Mesothelial cell of epicardium (in vitro differentiated cells): Measurements from ENCODE around the gene NFAT5. TPM values are rescaled to one million over a fixed set of nuclear protein-coding genes. Genes with fewer than 3 reads are reported as not detected.

ENCODE experiments used
- DNase-seq, 2 experiments: peaks; one replicate each; pipeline ENCODE4 v3.0.0; 2021; ENCODE audit warnings: low spot score in 2 of 2; ENCODE audit not compliant: unreplicated experiment in 2 of 2
- H3K27ac Mint-ChIP-seq: 2 replicates; pipeline ENCODE4 v1.8.0; 2021; ENCODE audit warnings: mixed read lengths
- H3K27me3 Mint-ChIP-seq: 2 replicates; pipeline ENCODE4 v1.8.0; 2021; ENCODE audit warnings: low read depth, mixed read lengths
- H3K36me3 Mint-ChIP-seq: 2 replicates; pipeline ENCODE4 v1.8.0; 2021; ENCODE audit warnings: mixed read lengths
- H3K4me1 Mint-ChIP-seq: 2 replicates; pipeline ENCODE4 v1.8.0; 2021; ENCODE audit warnings: mixed read lengths
- H3K4me3 Mint-ChIP-seq: 2 replicates; pipeline ENCODE4 v1.8.0; 2021; ENCODE audit warnings: mild to moderate bottlenecking, moderate library complexity, mixed read lengths
- H3K9me3 Mint-ChIP-seq: 2 replicates; pipeline ENCODE4 v1.8.0; 2021; ENCODE audit warnings: mixed read lengths
- CTCF ChIP-seq: fragments of 200-600 bp; sonication (generic); IDR thresholded peaks from one replicate; pipeline ENCODE4 v1.5.0; 2021; ENCODE audit warnings: antibody characterized with exemption; ENCODE audit not compliant: unreplicated experiment
- total RNA-seq: library from RNA; stranded (reverse); gene quantifications from 3 replicates; pipeline ENCODE4 v1.2.1, GENCODE V29; 2021

NFAT5 gene
- total RNA-seq, 1 donor from 2014 or later: 92.5 TPM

DNA sequence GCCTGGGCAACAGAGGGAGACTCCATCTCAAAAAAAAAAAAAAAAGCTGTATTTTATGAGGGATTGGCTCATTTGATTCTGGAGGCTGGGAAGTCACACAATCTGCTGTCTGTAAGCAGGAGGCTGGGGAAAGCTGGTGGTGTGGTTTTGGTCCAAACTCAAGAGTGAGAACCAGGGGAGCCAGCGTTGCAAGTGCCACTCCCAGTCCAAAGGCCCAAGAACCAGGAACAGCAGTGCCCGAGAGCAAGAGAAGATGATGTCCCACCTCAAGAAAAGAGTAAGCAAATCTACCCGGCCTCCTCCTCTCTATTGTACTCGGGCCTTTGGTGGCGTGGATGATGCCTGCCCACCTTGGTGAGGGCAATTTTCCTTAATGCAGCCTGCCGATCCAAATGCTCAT lies 166.3 kb downstream of the NFAT5 start:
- peaks cover 7% of the 10 kb centered on the region for H3K4me1 Mint-ChIP-seq
- no peaks in the 10 kb centered on the region for H3K9me3 Mint-ChIP-seq
- H3K27ac Mint-ChIP-seq: no peak overlapping the region
- no peaks in the 10 kb centered on the region for H3K27me3 Mint-ChIP-seq
- DNase-seq: no peak
- TF ChIP-seq CTCF: no peak
- H3K36me3 Mint-ChIP-seq: no peaks in the 10 kb centered on the region
- no peak overlapping the region for H3K4me3 Mint-ChIP-seq

- H3K27me3 Mint-ChIP-seq: no peaks in the 10 kb centered on the region
- TF ChIP-seq CTCF: no peak
- no peak overlapping the region for H3K4me3 Mint-ChIP-seq
- H3K27ac Mint-ChIP-seq: peak overlapping the region; percentile 89
- no peaks in the 10 kb centered on the region for H3K9me3 Mint-ChIP-seq
- DNase-seq: no peak
- peaks cover 13% of the 10 kb centered on the region for H3K4me1 Mint-ChIP-seq
- H3K36me3 Mint-ChIP-seq: peaks cover 38% of the 10 kb centered on the region
Measured at GRCh38 chr16:69741519-69741918, 175.8 kb downstream of the NFAT5 start.

DNA sequence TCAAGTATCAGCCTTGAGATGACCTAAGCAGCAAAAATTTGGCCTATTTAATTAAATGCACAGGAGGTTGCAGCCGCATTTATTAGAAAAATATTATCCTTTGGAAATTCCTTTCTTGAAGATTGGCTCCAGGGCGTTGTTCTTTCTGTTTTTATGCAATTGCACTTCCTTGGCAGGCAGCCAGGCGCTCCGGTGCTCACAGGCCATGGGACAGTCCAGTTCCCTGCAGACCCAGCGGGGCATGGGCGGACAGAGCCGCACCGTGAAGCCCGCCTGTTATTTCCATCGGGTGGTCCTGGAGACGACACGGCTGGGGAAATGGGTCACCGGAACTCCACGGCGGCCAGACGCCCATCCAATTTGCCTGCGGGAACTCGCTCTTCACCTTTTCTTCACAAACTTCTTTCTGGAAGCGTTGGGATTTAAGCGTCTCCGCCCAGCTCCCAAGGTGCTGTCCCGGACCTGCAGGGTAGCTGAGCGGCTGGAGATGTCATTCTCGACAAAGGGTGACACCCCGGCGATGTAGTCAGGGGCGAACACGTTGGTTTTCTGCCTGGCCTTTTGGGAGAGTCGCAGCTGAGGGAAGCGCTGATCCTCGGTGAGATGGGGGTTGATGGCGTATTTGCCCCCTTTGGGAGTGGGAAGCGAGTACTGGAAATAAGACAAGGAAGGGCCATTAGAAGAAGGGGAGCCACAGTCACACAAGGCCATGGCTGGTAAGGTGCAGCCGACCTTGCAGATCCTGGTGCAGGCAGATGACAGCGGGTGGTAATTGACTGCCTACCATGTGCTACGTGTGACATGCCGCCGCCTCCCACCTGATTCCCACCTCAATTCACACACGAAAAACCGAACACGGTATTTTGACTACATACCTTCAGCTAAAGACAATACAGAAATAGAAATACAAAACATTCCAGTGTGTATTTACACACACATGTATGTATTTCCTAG lies 176.5 kb downstream of the NFAT5 start:
- H3K27ac Mint-ChIP-seq: peak overlapping the region; percentile 89
- H3K36me3 Mint-ChIP-seq: peaks cover 38% of the 10 kb centered on the region

GRCh38 chr16:69744363-69745231 lies 178.8 kb downstream of the NFAT5 start:
- DNase-seq: no peak
- peaks cover 50% of the 10 kb centered on the region for H3K36me3 Mint-ChIP-seq
- no peak for TF ChIP-seq CTCF
- H3K4me1 Mint-ChIP-seq: peaks cover 13% of the 10 kb centered on the region
- no peaks in the 10 kb centered on the region for H3K27me3 Mint-ChIP-seq
- H3K4me3 Mint-ChIP-seq: no peak overlapping the region
- H3K9me3 Mint-ChIP-seq: no peaks in the 10 kb centered on the region
- H3K27ac Mint-ChIP-seq: no peak overlapping the region

More for the DNA sequence above, 176.5 kb downstream of the NFAT5 start:
- DNase-seq: peak; percentile 48 to 71
- Mint-ChIP-seq H3K27me3 (no peaks in the 10 kb centered on the region), H3K4me1 (peaks cover 13% of the 10 kb centered on the region), H3K9me3 (no peaks in the 10 kb centered on the region), H3K4me3 (no peak overlapping the region)
- no peak for TF ChIP-seq CTCF

GRCh38 chr16:69745232-69745612 lies 179.5 kb downstream of the NFAT5 start:
- DNase-seq: no peak
- no peak for TF ChIP-seq CTCF
- no peaks in the 10 kb centered on the region for H3K27me3 Mint-ChIP-seq
- H3K27ac Mint-ChIP-seq: no peak overlapping the region
- no peaks in the 10 kb centered on the region for H3K9me3 Mint-ChIP-seq
- H3K4me1 Mint-ChIP-seq: peaks cover 13% of the 10 kb centered on the region
- no peak overlapping the region for H3K4me3 Mint-ChIP-seq
- H3K36me3 Mint-ChIP-seq: peaks cover 48% of the 10 kb centered on the region
